Activated effector memory CD4-positive, alpha-beta T cell treated with Interleukin-2 at 50 U/mL for 16 hours (primary cell): ENCODE data around the gene CMTR1.
"Not testable (repeated sequence)": the region's sequence is repeated elsewhere in the genome, so short reads cannot be mapped to it uniquely, and the experiment has no call there.

ENCODE experiments used
- DNase-seq: peaks from one replicate; pipeline ENCODE4 v3.0.0-alpha.2; 2020

CMTR1 gene

GRCh38 chr6:37495244-37495934 is 62.4 kb downstream of the CMTR1 start:
- DNase-seq, result no peak

- no peak for DNase-seq
These were observed 64.2 kb downstream of the CMTR1 start for GRCh38 chr6:37496951-37497885.

GRCh38 chr6:37499433-37500293 is 66.6 kb downstream of the CMTR1 start, which contains the start of gene CCDC167:
CCDC167 (minus strand) TSS chr6:37499893; CDS start chr6:37499863, 30 bp downstream.
- peak; percentile 91 for DNase-seq

DNA sequence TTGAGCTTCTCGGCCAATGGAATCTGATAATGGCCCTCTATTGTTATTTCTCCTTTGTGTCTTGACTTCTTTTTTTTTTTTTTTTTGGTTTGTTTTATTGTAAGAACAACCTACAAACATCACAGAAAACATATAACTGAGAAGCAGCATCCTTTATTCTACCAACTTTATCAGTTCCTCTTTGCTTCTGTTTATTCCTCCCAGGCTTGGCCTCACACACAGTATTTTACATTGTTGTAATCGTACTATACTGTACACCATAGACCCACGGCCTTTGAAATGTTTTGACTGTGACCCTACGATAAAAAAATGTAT is 67.2 kb downstream of the CMTR1 start:
- DNase-seq, result no peak

GRCh38 chr6:37500904-37501303 is 67.9 kb downstream of the CMTR1 start:
- not testable (repeated sequence) for DNase-seq

GRCh38 chr6:37501632-37502491 is 68.8 kb downstream of the CMTR1 start:
- no peak for DNase-seq

DNA sequence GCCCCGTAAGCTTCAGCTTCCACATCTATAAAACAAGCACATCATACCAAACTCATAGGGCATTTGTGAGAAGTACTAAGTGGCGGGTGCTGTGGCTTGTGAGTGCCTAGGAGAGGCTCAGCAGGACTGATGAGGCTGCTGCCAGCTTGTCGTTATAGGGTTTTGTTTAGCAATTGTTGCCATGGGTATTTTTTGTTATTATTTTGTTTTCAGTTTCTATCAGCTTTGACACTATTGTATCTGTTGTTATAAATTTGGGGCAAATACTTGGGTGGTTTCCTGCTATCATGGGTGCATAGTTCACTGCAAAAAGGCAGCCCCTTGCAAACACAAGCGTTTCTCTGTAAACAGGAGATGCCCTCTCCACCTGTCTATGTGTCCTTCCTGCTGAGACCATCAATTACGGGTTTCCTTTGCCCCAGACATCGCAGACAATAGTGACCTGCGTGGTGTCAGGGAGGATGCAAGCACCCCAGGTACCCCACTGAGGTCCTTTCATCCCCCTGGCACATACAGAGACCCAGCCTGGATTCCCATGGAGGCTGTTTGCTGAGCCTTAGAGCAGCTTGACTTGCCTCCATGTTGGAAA is 69.8 kb downstream of the CMTR1 start:
- DNase-seq, result peak; percentile 32

DNA sequence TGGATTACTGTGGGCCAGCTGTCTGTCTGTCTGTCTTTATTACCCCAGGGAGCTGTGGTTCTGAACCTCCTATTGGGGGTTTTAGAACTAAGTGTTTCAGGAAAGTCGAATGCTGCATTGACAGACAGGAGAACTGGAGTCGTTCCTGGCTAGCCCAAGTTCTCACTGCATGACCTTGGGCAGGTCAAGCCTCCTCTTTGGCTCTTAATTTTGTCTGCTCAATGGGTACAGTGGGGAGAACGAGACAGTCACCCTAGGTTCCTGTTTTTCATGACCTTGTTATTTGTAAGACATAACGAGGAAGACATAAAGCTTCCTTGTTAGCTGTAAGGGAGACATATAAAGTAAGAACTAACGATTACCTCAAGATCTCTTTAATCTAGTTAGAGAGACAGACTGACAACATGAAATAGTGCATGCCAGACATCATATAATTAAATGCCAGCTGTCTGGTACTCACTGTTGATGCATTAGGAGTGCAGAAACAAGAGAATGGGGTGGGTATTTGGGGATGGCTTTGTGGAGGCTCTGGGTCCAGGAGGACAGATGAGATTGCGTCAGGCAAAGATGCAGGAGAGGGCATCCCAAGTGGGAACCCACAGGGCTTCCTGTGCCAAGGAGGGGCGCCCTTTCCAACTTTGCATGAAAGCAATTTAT is 70.4 kb downstream of the CMTR1 start:
- no peak for DNase-seq

GRCh38 chr6:37504024-37504423 is 71.0 kb downstream of the CMTR1 start:
- no peak for DNase-seq

GRCh38 chr6:37506479-37506878 is 73.5 kb downstream of the CMTR1 start:
- DNase-seq, result no peak

GRCh38 chr6:37507077-37507476 is 74.1 kb downstream of the CMTR1 start:
- DNase-seq, result no peak

DNA sequence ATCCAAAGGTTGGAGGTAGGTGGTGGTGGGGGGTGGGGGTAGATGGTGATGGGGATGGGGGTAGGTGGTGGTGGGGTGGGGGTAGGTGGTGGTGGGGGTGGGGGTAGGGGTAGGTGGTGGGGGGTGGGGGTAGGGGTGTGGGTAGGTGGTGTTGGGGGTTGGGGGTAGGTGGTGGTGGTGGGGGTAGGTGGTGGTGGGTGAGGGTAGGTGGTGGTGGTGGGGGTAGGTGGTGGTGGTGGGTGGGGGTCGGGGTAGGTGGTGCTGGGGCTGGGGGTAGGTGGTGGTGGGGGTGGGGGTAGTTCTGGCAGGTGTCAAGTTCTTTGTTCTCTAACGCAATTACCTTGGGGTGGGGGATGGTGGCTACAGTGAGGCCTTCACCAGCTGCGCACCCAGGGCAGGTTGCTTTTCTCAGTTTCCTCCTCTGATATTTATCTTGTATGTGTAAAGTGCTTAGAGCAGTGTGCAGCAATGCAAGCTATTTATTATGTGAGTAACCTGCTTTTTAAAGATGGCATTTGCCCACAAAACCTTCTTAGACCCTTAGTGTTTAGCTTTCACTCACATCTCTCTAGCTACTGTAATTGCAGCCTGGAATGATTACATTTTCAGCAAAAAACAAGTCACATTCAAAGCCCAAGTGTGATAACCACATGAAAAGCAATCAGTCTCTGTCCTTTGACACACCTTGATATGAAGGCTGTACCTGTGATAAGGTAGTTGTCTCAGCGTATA is 74.8 kb downstream of the CMTR1 start:
- DNase-seq, result no peak

- no peak for DNase-seq
These were observed 78.2 kb downstream of the CMTR1 start for GRCh38 chr6:37511201-37511600.

- DNase-seq, result no peak
These were observed 78.9 kb downstream of the CMTR1 start for GRCh38 chr6:37511910-37512399.

DNA sequence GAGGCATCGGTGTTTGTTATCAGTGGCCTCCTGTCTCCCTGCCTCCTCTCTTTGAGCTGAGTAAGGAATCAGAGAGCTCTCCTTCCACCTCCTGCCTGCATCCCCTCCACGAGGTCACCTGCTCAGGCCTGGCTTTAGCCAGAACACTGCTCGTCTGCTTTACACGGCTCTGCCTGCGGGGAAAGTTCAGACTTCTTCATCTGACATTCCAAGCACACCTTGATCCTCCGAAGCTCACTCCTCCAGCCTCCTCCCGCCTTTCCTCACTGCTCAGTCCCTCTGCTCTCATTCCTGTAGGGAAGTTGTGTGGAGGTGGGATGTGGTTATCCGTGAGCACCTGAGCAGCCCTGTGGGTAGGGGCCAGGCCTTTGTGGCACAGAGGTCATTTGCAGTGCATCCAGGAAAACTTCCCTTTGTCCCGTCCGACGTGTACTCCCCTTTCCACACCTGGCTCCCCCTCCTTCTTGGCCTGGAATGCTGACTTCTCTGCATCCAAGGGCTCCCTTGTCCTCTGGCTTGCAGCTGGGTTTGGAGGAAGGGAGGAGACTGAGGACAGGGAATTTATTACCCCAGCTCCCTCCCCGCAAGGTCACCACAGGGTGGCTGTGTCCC is 79.5 kb downstream of the CMTR1 start:
- no peak for DNase-seq

DNA sequence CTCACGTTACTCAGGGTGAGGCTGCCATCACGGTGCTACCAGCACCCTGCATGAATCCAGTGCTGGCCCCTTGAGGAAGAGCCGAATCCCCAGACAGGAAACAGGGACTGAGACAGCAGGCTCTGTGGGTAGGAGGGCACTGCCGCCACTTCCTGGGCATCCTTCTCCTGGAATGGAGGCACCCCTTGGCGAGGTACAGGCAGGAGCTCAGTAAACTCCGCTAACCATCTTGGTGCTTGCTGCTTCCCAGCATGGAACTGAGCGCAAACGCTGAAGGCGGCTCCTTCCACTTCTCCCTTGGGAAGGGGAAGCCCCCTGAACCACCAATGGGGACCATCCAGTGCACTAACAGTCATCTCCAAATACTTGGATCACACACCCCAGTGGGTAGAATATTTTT is 80.1 kb downstream of the CMTR1 start:
- no peak for DNase-seq

GRCh38 chr6:37513576-37513975 is 80.6 kb downstream of the CMTR1 start:
- no peak for DNase-seq

GRCh38 chr6:37514321-37514771 is 81.3 kb downstream of the CMTR1 start:
- DNase-seq, result no peak

DNA sequence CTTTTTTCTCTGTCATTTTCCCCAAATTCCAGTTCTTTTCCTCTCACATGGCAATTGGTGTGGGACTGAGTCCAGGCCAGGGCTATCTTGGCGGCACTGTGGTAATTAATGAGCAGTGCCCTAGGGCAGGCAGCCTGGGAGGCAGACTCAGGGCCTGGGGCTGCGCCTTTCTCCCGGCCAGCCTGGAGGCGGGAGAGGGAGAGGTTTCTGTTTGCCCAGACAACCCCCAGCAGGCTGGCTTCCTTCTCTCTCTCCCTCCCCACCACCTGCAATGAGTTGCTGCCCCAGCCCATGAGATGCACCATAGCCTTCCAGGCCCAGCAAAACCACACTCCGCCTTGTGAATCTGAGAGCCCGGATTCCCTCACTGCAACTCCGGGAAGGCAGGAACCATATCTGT is 81.8 kb downstream of the CMTR1 start:
- DNase-seq, result no peak

GRCh38 chr6:37515712-37516075 is 82.7 kb downstream of the CMTR1 start:
- no peak for DNase-seq
